Stimulated activated memory B cell treated with anti-CD40 and anti-IgM and Interleukin-4, amounts not matched to agents 10 μg/mL and 1 μg/mL and 100 μg/mL, for 72 hours (primary cell): ENCODE measurements around the gene SLC16A10.

Experiments used
- ATAC-seq: fragments of 150-1000 bp; cut with Tn5 transposase; 2 replicates; pipeline ENCODE4 v1.10.0; 2021
- H3K27ac Mint-ChIP-seq: one replicate; pipeline ENCODE4 v1.8.0; 2022; ENCODE audit warnings: mild to moderate bottlenecking, mixed read lengths
- H3K27me3 Mint-ChIP-seq: one replicate; pipeline ENCODE4 v1.8.0; 2022; ENCODE audit warnings: mixed read lengths
- H3K36me3 Mint-ChIP-seq: one replicate; pipeline ENCODE4 v1.8.0; 2022; ENCODE audit warnings: mixed read lengths
- H3K4me1 Mint-ChIP-seq: one replicate; pipeline ENCODE4 v1.8.0; 2022; ENCODE audit warnings: mixed read lengths
- H3K4me3 Mint-ChIP-seq: one replicate; pipeline ENCODE4 v1.8.0; 2022; ENCODE audit warnings: mild to moderate bottlenecking, moderate library complexity, mixed read lengths
- H3K9me3 Mint-ChIP-seq: one replicate; pipeline ENCODE4 v1.8.0; 2022; ENCODE audit warnings: mixed read lengths

Gene SLC16A10

GRCh38 chr6:111259089-111259831 lies 172.0 kb downstream of the SLC16A10 start:
- peaks cover 10% of the 10 kb centered on the region for H3K27me3 Mint-ChIP-seq
- peak overlapping the region; percentile 65 for H3K27ac Mint-ChIP-seq
- no peaks in the 10 kb centered on the region for H3K36me3 Mint-ChIP-seq
- H3K4me3 Mint-ChIP-seq = peak overlapping the region; percentile 60
- peaks cover 33% of the 10 kb centered on the region for H3K4me1 Mint-ChIP-seq
- ATAC-seq = peak; percentile 99
- H3K9me3 Mint-ChIP-seq = no peaks in the 10 kb centered on the region

GRCh38 chr6:111260570-111261298 lies 173.4 kb downstream of the SLC16A10 start:
- no peak for ATAC-seq
- H3K9me3 Mint-ChIP-seq = no peaks in the 10 kb centered on the region
- no peaks in the 10 kb centered on the region for H3K27me3 Mint-ChIP-seq
- peaks cover 1% of the 10 kb centered on the region for H3K36me3 Mint-ChIP-seq
- peaks cover 33% of the 10 kb centered on the region for H3K4me1 Mint-ChIP-seq
- H3K27ac Mint-ChIP-seq = peak overlapping the region; percentile 65
- peak overlapping the region; percentile 60 for H3K4me3 Mint-ChIP-seq

GRCh38 chr6:111263837-111264236 lies 176.5 kb downstream of the SLC16A10 start:
- Mint-ChIP-seq H3K27ac (no peak overlapping the region), H3K27me3 (no peaks in the 10 kb centered on the region), H3K36me3 (peaks cover 28% of the 10 kb centered on the region), H3K4me3 (no peak overlapping the region), H3K9me3 (no peaks in the 10 kb centered on the region), H3K4me1 (peaks cover 36% of the 10 kb centered on the region)
- no peak for ATAC-seq

GRCh38 chr6:111265842-111266241 lies 178.5 kb downstream of the SLC16A10 start:
- Mint-ChIP-seq H3K36me3 (peaks cover 47% of the 10 kb centered on the region), H3K9me3 (no peaks in the 10 kb centered on the region), H3K4me1 (peaks cover 24% of the 10 kb centered on the region), H3K27me3 (no peaks in the 10 kb centered on the region), H3K27ac (no peak overlapping the region), H3K4me3 (no peak overlapping the region)
- no peak for ATAC-seq

GRCh38 chr6:111266276-111266675 lies 179.0 kb downstream of the SLC16A10 start:
- H3K27ac Mint-ChIP-seq = no peak overlapping the region
- ATAC-seq = no peak
- H3K9me3 Mint-ChIP-seq = no peaks in the 10 kb centered on the region
- H3K27me3 Mint-ChIP-seq = no peaks in the 10 kb centered on the region
- no peak overlapping the region for H3K4me3 Mint-ChIP-seq
- peaks cover 21% of the 10 kb centered on the region for H3K4me1 Mint-ChIP-seq
- peaks cover 47% of the 10 kb centered on the region for H3K36me3 Mint-ChIP-seq

GRCh38 chr6:111267764-111268333 lies 180.5 kb downstream of the SLC16A10 start:
- ATAC-seq = no peak
- Mint-ChIP-seq H3K9me3 (no peaks in the 10 kb centered on the region), H3K4me3 (no peak overlapping the region), H3K27ac (peak overlapping the region; percentile 57), H3K36me3 (peaks cover 54% of the 10 kb centered on the region), H3K4me1 (peaks cover 13% of the 10 kb centered on the region), H3K27me3 (no peaks in the 10 kb centered on the region)

GRCh38 chr6:111269401-111269970 lies 182.2 kb downstream of the SLC16A10 start:
- Mint-ChIP-seq H3K27me3 (no peaks in the 10 kb centered on the region), H3K4me3 (no peak overlapping the region), H3K9me3 (peaks cover 7% of the 10 kb centered on the region), H3K4me1 (peaks cover 12% of the 10 kb centered on the region), H3K36me3 (peaks cover 70% of the 10 kb centered on the region), H3K27ac (no peak overlapping the region)
- no peak for ATAC-seq

- Mint-ChIP-seq H3K9me3 (peaks cover 8% of the 10 kb centered on the region), H3K4me3 (no peak overlapping the region), H3K27ac (no peak overlapping the region), H3K36me3 (peaks cover 77% of the 10 kb centered on the region), H3K27me3 (no peaks in the 10 kb centered on the region), H3K4me1 (peaks cover 12% of the 10 kb centered on the region)
- ATAC-seq = no peak
Measured at GRCh38 chr6:111270121-111270520, 182.8 kb downstream of the SLC16A10 start.

- Mint-ChIP-seq H3K4me1 (no peaks in the 10 kb centered on the region), H3K9me3 (peaks cover 11% of the 10 kb centered on the region), H3K4me3 (no peak overlapping the region), H3K27ac (no peak overlapping the region), H3K36me3 (peaks cover 86% of the 10 kb centered on the region), H3K27me3 (no peaks in the 10 kb centered on the region)
- no peak for ATAC-seq
Measured at GRCh38 chr6:111274593-111275217, 187.4 kb downstream of the SLC16A10 start.

GRCh38 chr6:111276335-111276734 lies 189.0 kb downstream of the SLC16A10 start:
- no peak for ATAC-seq
- Mint-ChIP-seq H3K27me3 (no peaks in the 10 kb centered on the region), H3K4me3 (no peak overlapping the region), H3K4me1 (peaks cover 5% of the 10 kb centered on the region), H3K27ac (no peak overlapping the region), H3K36me3 (peaks cover 92% of the 10 kb centered on the region), H3K9me3 (peaks cover 11% of the 10 kb centered on the region)

- H3K27ac Mint-ChIP-seq = no peak overlapping the region
- no peaks in the 10 kb centered on the region for H3K27me3 Mint-ChIP-seq
- no peak for ATAC-seq
- peaks cover 11% of the 10 kb centered on the region for H3K9me3 Mint-ChIP-seq
- peaks cover 96% of the 10 kb centered on the region for H3K36me3 Mint-ChIP-seq
- H3K4me3 Mint-ChIP-seq = no peak overlapping the region
- peaks cover 7% of the 10 kb centered on the region for H3K4me1 Mint-ChIP-seq
Measured at GRCh38 chr6:111276736-111277135, 189.4 kb downstream of the SLC16A10 start.

- Mint-ChIP-seq H3K27me3 (no peaks in the 10 kb centered on the region), H3K4me3 (no peak overlapping the region), H3K27ac (no peak overlapping the region), H3K36me3 (peaks cover 100% of the 10 kb centered on the region), H3K9me3 (peaks cover 11% of the 10 kb centered on the region), H3K4me1 (peaks cover 15% of the 10 kb centered on the region)
- ATAC-seq = no peak
Measured at GRCh38 chr6:111277819-111278218, 190.5 kb downstream of the SLC16A10 start.

- H3K27ac Mint-ChIP-seq = no peak overlapping the region
- no peaks in the 10 kb centered on the region for H3K27me3 Mint-ChIP-seq
- peaks cover 9% of the 10 kb centered on the region for H3K9me3 Mint-ChIP-seq
- peaks cover 99% of the 10 kb centered on the region for H3K36me3 Mint-ChIP-seq
- H3K4me3 Mint-ChIP-seq = no peak overlapping the region
- ATAC-seq = no peak
- H3K4me1 Mint-ChIP-seq = peaks cover 24% of the 10 kb centered on the region
Measured at GRCh38 chr6:111278731-111279130, 191.4 kb downstream of the SLC16A10 start.

GRCh38 chr6:111280445-111280955 lies 193.2 kb downstream of the SLC16A10 start:
- Mint-ChIP-seq H3K4me3 (no peak overlapping the region), H3K9me3 (peaks cover 3% of the 10 kb centered on the region), H3K4me1 (peaks cover 35% of the 10 kb centered on the region), H3K27ac (no peak overlapping the region), H3K27me3 (no peaks in the 10 kb centered on the region), H3K36me3 (peaks cover 81% of the 10 kb centered on the region)
- ATAC-seq = no peak
